GM18507 (cell line): ENCODE data around the gene ANKRD28.
"Not testable (repeated sequence)": the region's sequence is repeated elsewhere in the genome, so short reads cannot be mapped to it uniquely, and the experiment has no call there.

Experiments used
- DNase-seq: peaks from one replicate; pipeline ENCODE4 v3.0.0; 2011; ENCODE audit warnings: low read depth; ENCODE audit not compliant: insufficient read length; ENCODE audit errors: extremely low spot score
- FAIRE-seq: peaks from 2 replicates; lab custom pipeline; 2011; peaks lifted over from hg19 to GRCh38; lab: Jason Lieb, UNC

The ANKRD28 gene

GRCh38 chr3:15628967-15629366 lies 168.8 kb downstream of the ANKRD28 start:
- FAIRE-seq (no peak), DNase-seq (no peak)

- no peak for FAIRE-seq
- DNase-seq, result no peak
These were observed 174.0 kb downstream of the ANKRD28 start for GRCh38 chr3:15623535-15624440.

DNA sequence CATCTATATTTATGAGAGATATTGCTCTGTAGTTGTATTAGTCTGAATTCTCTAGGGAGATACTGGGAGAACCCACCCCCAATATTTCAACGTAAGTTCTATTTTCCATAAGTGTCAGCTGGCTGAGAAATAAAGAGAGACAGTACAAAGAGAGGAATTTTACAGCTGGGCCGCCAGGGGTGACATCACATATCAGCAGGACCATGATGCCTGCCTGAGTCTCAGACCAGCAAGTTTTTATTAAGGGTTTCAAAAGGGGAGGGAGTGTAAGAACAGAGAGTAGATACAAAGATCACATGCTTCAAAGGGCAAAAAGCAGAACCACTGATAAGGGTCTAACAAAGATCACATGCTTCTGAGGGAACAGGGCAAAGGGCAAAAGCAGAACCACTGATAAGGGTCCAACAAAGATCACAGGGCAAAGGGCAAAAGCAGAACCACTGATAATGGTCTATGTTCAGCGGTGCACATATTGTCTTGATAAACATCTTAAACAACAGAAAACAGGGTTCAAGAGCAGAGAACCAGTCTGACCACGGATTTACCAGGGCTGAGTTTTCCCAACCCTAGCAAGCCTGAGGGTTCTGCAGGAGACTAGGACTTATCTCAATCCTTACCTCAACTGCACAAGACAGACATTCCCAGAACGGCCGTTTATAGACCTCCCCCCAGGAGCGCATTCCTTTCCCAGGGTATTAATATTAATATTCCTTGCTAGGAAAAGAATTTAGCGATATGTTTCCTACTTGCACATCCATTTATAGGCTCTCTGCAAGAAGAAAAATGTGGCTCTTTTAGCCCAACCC lies 177.9 kb downstream of the ANKRD28 start:
- FAIRE-seq, result not testable (repeated sequence)

More for the DNA sequence above, 177.9 kb downstream of the ANKRD28 start:
- DNase-seq, result not testable (repeated sequence)
